Cortex of kidney (tissue), 1 donor: ENCODE measurements around the gene AMBP.

Source experiments
- DNase-seq: peaks from one replicate; lab custom pipeline; 2025; lab: John Stamatoyannopoulos, UW

AMBP gene

DNA sequence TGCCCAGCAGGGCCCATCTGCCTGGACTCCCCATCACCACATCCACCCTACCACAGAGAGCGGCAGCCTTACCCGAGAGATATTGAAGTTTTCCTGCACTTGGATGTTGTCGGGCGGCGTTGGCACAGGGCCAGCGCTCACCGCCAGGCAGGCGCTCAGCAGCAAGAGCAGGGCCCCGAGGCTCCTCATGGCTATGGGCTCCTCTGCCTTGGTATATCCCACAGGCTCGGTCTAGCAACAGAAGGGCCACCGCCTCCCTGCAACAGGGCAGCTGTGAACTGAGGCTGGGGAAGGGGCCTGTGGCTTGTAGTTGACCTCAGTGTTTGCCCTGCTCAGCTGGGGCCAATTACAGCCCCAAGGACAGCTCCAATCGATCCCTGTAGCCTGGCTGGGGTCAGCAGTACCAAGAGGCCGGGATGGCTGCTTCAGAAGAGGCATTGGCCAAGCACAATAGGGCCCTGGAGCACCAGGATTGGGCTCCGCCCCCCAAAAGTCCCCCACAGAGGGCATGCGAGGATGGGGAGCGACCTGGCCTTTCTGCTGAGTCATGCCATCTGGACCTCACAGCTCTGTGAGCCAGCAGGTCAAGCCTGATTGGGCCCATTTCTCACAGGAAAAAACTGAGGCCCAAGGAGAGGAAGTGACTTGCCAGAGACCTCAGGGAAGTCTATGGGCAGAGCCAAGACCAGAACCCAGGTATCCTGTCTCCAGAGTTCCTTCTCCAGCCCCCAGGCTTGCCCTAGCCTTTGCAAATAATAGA is at the start of gene AMBP:
AMBP (minus strand) TSS at position 280 of the 760 bp plus-strand sequence; CDS start at position 189, 91 bp downstream.
- DNase-seq, result no peak

DNA sequence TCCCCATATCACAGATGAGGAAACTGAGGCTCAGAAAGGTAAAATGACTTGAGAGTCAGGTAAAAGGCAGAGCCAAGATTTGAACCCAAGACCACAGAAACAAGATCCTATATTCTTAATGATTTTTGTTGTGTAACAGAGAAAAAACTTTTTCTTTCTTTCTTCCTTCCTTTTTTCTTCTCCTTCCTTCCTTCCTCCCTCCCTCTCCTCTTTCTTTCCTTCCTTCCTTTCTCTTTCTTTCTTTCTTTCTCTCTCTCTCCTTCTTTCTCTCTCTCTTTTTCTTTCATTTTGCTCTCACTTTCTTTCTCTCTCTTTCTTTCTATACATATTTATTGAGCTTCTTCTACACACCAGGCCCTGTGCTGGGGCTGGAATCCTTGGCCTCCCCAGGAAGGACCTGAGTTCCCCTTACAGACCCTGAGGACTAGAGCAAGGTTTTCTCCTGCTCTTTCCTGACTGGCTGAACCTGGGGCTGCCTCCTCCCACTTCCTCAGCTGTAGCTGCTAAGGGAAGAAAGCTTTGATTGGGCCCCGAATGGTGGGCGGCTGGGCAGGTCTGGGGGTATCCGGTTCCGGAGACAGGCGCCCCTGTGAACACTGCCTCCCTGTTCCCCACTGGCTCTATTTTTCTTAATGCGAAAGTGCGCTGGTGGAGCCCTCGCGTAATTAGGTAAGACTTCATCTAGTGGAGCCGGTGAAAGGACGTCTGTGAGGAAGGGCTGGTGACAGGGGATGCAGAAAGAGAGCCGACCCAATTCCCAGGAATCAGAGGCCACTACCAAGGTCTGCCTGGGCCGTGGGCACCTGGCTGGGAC is 48.4 kb upstream of the AMBP start:
- DNase-seq, result no peak

GRCh38 chr9:114125476-114126013 is 47.4 kb upstream of the AMBP start:
- no peak for DNase-seq

- DNase-seq, result no peak
These were observed 46.8 kb upstream of the AMBP start for GRCh38 chr9:114124666-114125475.

GRCh38 chr9:114124138-114124537 is 46.0 kb upstream of the AMBP start:
- no peak for DNase-seq

GRCh38 chr9:114123031-114123977 is 45.2 kb upstream of the AMBP start:
- no peak for DNase-seq

DNA sequence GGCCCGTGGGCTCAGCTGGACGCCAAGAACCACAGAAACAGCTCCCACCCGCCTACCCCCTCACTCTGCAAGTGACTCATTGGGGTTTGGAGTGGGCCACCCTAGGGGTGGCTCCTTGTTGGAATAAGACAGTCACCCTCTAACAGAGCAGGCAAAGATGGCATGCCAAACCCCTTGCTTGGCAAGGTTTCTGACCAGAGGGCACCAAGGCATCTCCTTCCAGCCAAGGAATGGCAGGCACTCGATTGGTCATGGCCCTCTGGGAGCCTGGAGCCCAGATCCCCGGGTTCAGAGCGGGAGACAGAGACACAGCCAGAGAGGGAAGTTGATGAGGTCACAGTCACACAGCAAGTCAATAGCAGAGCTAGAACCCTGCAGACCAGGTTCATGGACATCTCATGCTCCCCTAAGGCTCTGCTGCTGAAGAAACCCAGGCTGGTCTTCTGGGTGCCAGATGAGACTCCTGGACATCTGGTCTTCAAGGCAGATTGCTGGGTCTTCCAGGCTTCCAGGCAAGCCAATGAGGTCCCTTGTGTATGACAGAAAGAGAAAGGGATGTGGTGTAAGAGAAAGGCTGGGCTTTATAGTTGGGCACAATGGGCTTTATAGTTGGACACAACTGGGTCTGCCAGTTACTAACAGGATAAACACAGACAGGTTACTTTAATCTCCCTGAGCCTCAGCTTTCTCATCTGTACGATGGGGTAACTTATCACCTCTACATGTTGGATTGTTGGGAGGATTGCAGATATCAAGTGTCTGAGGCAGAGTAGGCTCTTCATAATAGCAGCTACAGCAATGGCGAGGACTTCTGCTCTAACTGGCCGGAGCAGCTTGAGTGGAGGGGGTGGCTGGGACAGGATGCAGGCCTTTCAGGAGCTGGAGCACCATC is 44.3 kb upstream of the AMBP start:
- no peak for DNase-seq

GRCh38 chr9:114121227-114122135 is 43.4 kb upstream of the AMBP start:
- DNase-seq, result no peak

DNA sequence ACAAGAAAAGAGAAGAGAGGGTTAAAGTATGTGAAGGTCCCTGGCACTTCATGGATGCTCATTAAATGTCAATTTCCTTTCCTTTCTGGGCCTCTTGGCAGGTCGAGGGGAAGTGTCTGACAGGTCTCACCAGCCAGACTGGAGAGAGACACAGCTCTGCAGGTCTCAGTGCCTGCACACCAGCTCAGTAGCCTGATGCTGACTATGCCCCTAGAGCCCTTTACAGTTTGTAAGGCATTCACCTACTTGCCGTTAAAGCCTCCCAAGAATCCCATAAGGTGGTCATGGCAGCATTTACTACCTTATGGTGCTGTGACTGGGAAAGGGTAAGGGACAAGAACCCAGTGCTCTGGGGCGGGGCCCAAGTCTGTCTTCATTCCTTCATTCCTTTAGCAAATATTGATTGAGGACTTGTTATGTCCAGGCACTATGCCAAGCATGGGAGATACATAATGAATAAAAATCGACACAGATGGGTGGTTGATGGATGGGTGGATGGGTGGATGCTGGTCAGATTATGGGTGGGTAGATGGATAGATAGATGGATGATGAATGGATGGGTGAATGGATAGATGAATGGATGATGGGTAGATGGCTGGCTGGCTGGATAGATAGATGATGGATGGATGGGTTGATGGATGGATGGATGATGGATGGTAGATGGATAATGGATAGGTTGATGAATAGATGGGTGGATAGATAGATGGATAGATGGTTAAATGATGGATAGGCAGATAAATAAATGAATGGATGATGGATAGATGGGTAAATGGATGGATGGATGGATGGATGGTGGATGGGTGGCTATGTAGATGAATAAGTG is 42.3 kb upstream of the AMBP start:
- no peak for DNase-seq

GRCh38 chr9:114119242-114120191 is 41.4 kb upstream of the AMBP start:
- DNase-seq, result no peak

- DNase-seq, result no peak
These were observed 40.1 kb upstream of the AMBP start for GRCh38 chr9:114117996-114118830.

- no peak for DNase-seq
These were observed 39.5 kb upstream of the AMBP start for GRCh38 chr9:114117614-114117995.

DNA sequence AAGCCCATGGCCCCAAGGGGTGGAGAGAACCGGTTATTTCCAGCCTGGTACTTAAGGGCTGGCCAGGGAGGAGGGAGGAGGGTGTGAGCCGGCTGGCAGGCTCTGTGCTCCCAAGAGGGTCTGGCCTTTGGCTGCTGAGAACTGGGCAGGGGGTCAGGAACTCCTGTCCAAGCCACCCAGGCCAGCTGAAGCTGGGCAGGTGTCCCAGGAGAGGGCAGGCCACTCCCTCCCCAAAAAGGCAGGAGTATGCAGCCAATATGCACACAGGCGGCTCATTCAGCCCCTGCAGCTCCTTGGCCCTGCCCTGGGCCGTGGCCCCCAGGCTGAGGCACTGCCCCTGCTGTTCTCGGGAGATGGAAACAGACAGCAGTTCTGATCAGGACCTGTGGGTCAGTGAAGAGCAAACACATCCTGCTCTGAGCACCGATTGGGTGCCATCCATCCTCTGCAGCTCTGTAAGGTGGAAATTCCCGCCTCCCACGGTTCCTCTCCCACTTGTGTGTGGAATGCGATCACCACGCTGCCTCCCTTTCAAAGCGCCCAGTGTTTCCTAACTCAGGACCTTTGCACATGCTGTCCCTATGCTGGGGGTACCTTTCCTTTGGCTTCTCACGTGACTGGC is 38.1 kb upstream of the AMBP start:
- no peak for DNase-seq

GRCh38 chr9:114115654-114116125 is 37.6 kb upstream of the AMBP start:
- DNase-seq, result no peak

DNA sequence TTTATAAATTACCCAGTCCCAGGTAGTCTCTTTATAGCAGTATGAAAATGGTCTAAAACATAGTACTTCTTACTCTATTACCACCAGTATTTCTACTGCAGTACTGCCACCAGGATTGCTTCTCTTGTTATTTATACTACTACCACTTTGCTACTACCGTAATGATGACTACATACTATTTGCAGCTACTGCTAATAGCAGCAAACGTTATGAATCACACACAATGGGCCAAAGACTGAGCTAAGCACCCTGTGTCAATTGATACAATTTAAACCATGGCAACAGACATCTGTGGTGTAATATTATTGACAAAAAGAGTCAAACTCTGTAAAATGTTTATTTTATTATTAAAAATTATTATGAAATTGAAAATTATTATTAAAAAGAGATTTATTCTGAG is 36.3 kb upstream of the AMBP start:
- DNase-seq, result no peak
